ENCODE results near the gene CENATAC.
"Not testable (repeated sequence)": the region's sequence is repeated elsewhere in the genome, so short reads cannot be mapped to it uniquely, and the experiment has no call there.

The CENATAC gene

GRCh38 chr11:118996926-118997626 is 862 bp upstream of the CENATAC start:
- peak; percentile 51 for DNase-seq (ENCODE audit: low spot score)

- DNase-seq (ENCODE audit: low spot score): no peak
These were observed 415 bp downstream of the CENATAC start for GRCh38 chr11:118998388-118998717.

- DNase-seq (ENCODE audit: low spot score): no peak
These were observed 884 bp downstream of the CENATAC start for GRCh38 chr11:118998822-118999221.

- DNase-seq (ENCODE audit: low spot score): no peak
These were observed 3.0 kb downstream of the CENATAC start for GRCh38 chr11:119000906-119001305.

- DNase-seq (ENCODE audit: low spot score): no peak
These were observed 8.7 kb downstream of the CENATAC start for GRCh38 chr11:119006656-119007055.

GRCh38 chr11:119011476-119012053 is 13.6 kb downstream of the CENATAC start:
- no peak for DNase-seq (ENCODE audit: low spot score)

- no peak for DNase-seq (ENCODE audit: low spot score)
These were observed 14.8 kb downstream of the CENATAC start for GRCh38 chr11:119012629-119013170.

- DNase-seq (ENCODE audit: low spot score): no peak
These were observed 16.4 kb downstream of the CENATAC start for GRCh38 chr11:119014209-119014924.

GRCh38 chr11:119015054-119015611 is 17.2 kb downstream of the CENATAC start:
- DNase-seq (ENCODE audit: low spot score): no peak

GRCh38 chr11:119016216-119017009 is 18.5 kb downstream of the CENATAC start:
- no peak for DNase-seq (ENCODE audit: low spot score)

- DNase-seq (ENCODE audit: low spot score): not testable (repeated sequence)
These were observed 19.4 kb downstream of the CENATAC start for GRCh38 chr11:119017377-119017776.

- DNase-seq (ENCODE audit: low spot score): peak; percentile 96
These were observed 20.4 kb downstream of the CENATAC start, which contains the start of the genes RPS25 and TRAPPC4 for GRCh38 chr11:119018074-119018938. Gene RPS25, minus strand, starts transcription at chr11:119018343. Its CDS starts 59 bp downstream, at chr11:119018284. Gene TRAPPC4, plus strand, starts transcription at chr11:119018766. Its CDS starts 30 bp downstream, at chr11:119018796.

- no peak for DNase-seq (ENCODE audit: low spot score)
These were observed 22.1 kb downstream of the CENATAC start for GRCh38 chr11:119019996-119020395.

- DNase-seq (ENCODE audit: low spot score): no peak
These were observed 23.7 kb downstream of the CENATAC start for GRCh38 chr11:119021631-119022030.

- no peak for DNase-seq (ENCODE audit: low spot score)
These were observed 25.8 kb downstream of the CENATAC start for GRCh38 chr11:119023741-119024140.

GRCh38 chr11:119024430-119025098 is 26.6 kb downstream of the CENATAC start:
- no peak for DNase-seq (ENCODE audit: low spot score)

- DNase-seq (ENCODE audit: low spot score): no peak
These were observed 27.1 kb downstream of the CENATAC start for GRCh38 chr11:119025099-119025473.

GRCh38 chr11:119025541-119025940 is 27.6 kb downstream of the CENATAC start:
- no peak for DNase-seq (ENCODE audit: low spot score)

GRCh38 chr11:119025978-119026766 is 28.2 kb downstream of the CENATAC start:
- DNase-seq (ENCODE audit: low spot score): no peak

Data from CD4-positive, alpha-beta T cell treated with Interleukin-2 at 100 ng/mL for 4 hours (primary cell).